Mononuclear cell (primary cell): Measurements from ENCODE around the gene BRINP2. TPM values are rescaled to one million over a fixed set of nuclear protein-coding genes. Genes with fewer than 3 reads are reported as not detected.

Experiments used
- H3K27me3 ChIP-seq: 2 replicates; pipeline ENCODE4 v1.6.0; 2011; ENCODE audit warnings: low read length, control low read depth; ENCODE audit not compliant: insufficient read depth
- H3K4me1 ChIP-seq: 2 replicates; pipeline ENCODE4 v1.5.1; 2011; ENCODE audit warnings: mild to moderate bottlenecking, low read length, control low read depth; ENCODE audit not compliant: insufficient read depth
- H3K4me3 ChIP-seq: 2 replicates; pipeline ENCODE4 v1.5.1; 2011; ENCODE audit warnings: mild to moderate bottlenecking, low read length, moderate library complexity
- H3K9me3 ChIP-seq: 2 replicates; pipeline ENCODE4 v1.5.1; 2011; ENCODE audit warnings: low read depth, mild to moderate bottlenecking, control low read depth, low read length
- total RNA-seq: library from RNA; depleted of rRNA; stranded (reverse); fragments of >200 nt; gene quantifications from one replicate; pipeline ENCODE4 v1.2.3, GENCODE V29; 2012

BRINP2 gene
- total RNA-seq, 1 donor = not detected

GRCh38 chr1:177256153-177257075, 85.7 kb downstream of the BRINP2 start:
- Histone ChIP-seq H3K4me3 (no peak overlapping the region), H3K9me3 (no peaks in the 10 kb centered on the region), H3K4me1 (no peaks in the 10 kb centered on the region), H3K27me3 (no peaks in the 10 kb centered on the region)

DNA sequence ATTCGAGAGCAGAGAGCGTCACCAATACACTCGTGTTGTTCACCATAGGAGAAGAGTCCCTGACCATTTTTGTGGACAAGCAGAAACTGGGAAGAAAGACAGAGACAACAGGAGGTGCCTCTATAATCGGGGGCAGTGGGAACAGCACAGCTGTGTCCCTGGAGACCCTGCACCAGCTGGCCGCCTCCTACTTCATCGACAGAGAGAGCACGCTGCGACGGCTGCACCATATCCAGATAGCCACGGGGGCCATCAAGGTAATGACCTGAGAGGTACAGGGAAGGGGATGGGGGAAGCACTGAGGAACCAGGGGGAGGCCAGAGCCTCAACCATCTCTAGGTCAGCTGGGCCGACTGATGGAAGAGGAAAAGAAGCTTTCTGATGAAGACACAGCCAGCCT, 86.4 kb downstream of the BRINP2 start:
- H3K4me3 ChIP-seq = no peak overlapping the region
- no peaks in the 10 kb centered on the region for H3K9me3 ChIP-seq
- H3K4me1 ChIP-seq = no peaks in the 10 kb centered on the region
- H3K27me3 ChIP-seq = no peaks in the 10 kb centered on the region

DNA sequence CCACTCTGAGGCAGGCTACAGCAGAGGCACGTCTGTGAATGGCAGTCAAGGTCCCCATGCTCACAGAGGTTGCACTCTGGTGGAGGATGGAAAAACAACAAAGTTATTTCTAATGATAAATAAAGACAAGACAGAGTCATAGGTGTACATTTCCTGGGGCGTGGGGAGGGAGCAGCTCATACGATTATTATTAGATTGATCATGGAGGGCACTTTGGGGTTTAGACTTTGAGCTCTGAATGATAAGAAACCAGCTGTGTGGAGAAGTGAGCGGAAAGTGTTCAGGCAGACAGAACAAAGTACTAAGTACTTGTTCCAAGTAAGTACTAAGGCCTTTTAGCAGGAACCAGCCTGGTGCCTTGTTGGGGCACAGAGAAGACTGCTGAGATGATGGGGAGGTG, 86.8 kb downstream of the BRINP2 start:
- Histone ChIP-seq H3K4me3 (no peak overlapping the region), H3K4me1 (no peaks in the 10 kb centered on the region), H3K9me3 (no peaks in the 10 kb centered on the region), H3K27me3 (no peaks in the 10 kb centered on the region)

GRCh38 chr1:177270863-177271262, 100.1 kb downstream of the BRINP2 start:
- no peak overlapping the region for H3K4me3 ChIP-seq
- H3K4me1 ChIP-seq = no peaks in the 10 kb centered on the region
- no peaks in the 10 kb centered on the region for H3K9me3 ChIP-seq
- no peaks in the 10 kb centered on the region for H3K27me3 ChIP-seq

GRCh38 chr1:177273141-177273540, 102.4 kb downstream of the BRINP2 start:
- Histone ChIP-seq H3K4me3 (no peak overlapping the region), H3K9me3 (no peaks in the 10 kb centered on the region), H3K27me3 (no peaks in the 10 kb centered on the region), H3K4me1 (no peaks in the 10 kb centered on the region)

- no peaks in the 10 kb centered on the region for H3K9me3 ChIP-seq
- no peaks in the 10 kb centered on the region for H3K4me1 ChIP-seq
- H3K4me3 ChIP-seq = no peak overlapping the region
- no peaks in the 10 kb centered on the region for H3K27me3 ChIP-seq
Observed at GRCh38 chr1:177274687-177275211, 104.0 kb downstream of the BRINP2 start.

- H3K4me3 ChIP-seq = no peak overlapping the region
- no peaks in the 10 kb centered on the region for H3K9me3 ChIP-seq
- no peaks in the 10 kb centered on the region for H3K27me3 ChIP-seq
- H3K4me1 ChIP-seq = no peaks in the 10 kb centered on the region
Observed at GRCh38 chr1:177275736-177276135, 105.0 kb downstream of the BRINP2 start.

DNA sequence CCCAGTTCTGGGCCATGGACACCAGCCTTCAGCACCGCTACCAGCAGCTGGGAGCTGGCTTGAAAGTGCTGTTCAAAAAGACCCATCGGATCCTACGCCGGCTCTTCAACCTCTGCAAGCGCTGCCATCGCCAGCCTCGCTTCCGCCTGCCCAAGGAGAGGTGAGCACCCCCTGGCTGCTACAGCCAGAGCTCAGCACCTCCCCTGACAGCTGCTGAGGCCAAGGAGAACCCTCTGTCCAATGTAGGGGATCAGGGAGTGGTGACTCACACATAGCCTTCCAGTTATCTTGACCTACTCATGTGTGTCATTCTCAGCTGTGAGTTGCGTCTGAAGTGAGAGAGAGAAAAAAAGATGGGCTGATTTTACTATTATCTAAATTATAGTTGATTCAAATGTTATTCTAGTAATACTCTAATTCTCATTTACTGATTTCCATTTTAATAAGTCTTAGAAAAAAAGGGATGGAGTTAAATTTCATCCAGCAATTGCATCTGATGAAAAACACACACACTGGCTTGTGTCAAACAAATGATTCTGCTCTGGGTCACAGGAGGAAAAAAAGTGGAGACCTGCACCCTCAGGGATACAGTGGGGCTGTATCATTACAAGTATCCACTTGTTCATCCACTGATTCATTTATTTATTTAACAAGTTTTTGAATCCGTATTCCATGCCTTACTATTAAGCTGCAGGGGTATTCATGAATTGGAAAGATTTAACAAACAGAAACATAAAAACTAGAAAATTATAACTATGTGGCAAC, 108.0 kb downstream of the BRINP2 start:
- no peak overlapping the region for H3K4me3 ChIP-seq
- no peaks in the 10 kb centered on the region for H3K27me3 ChIP-seq
- no peaks in the 10 kb centered on the region for H3K9me3 ChIP-seq
- no peaks in the 10 kb centered on the region for H3K4me1 ChIP-seq

- H3K4me1 ChIP-seq = no peaks in the 10 kb centered on the region
- H3K27me3 ChIP-seq = no peaks in the 10 kb centered on the region
- no peak overlapping the region for H3K4me3 ChIP-seq
- H3K9me3 ChIP-seq = no peaks in the 10 kb centered on the region
Observed at GRCh38 chr1:177281901-177282300, 111.1 kb downstream of the BRINP2 start.

DNA sequence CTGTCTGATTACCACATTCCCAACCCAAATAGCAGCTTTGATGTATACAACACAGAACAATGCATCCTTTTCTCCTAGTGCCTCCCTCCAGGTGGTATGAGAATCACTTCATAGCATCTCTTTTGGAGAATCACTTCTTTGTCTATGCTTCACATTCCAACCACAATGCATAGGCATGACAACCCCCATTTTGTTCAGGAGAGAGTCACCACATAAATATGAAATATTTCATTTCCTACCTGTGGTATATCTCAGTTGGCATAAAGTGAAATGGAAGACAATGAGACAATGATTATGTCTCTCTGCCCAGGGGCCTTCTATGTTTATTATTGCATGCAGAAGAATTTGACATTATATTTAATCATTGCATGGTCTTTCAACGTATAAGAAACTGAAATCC, 112.2 kb downstream of the BRINP2 start:
- Histone ChIP-seq H3K27me3 (no peaks in the 10 kb centered on the region), H3K4me1 (no peaks in the 10 kb centered on the region), H3K9me3 (no peaks in the 10 kb centered on the region), H3K4me3 (no peak overlapping the region)

GRCh38 chr1:177283380-177283779, 112.6 kb downstream of the BRINP2 start:
- no peaks in the 10 kb centered on the region for H3K27me3 ChIP-seq
- H3K9me3 ChIP-seq = no peaks in the 10 kb centered on the region
- no peak overlapping the region for H3K4me3 ChIP-seq
- H3K4me1 ChIP-seq = no peaks in the 10 kb centered on the region

DNA sequence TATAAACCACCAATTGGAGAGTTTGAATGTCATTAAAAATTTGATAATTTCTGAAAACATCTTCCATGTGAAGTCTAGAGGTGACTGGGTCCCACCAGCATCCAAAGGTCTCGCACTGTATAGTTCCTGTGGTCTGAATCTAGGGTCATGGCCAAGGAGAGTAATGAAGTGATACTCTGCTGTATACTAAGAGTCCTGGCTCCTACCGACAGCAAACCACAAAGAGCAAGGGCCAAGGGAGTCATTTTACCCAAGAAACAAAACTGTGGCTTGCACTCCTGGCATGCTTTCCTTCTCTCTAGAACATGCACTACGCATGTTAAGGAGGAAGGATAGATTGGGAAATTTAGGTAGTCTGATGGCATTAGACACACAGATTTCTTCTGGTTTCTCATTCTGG, 115.6 kb downstream of the BRINP2 start:
- Histone ChIP-seq H3K27me3 (no peaks in the 10 kb centered on the region), H3K9me3 (no peaks in the 10 kb centered on the region), H3K4me3 (no peak overlapping the region), H3K4me1 (no peaks in the 10 kb centered on the region)

- no peaks in the 10 kb centered on the region for H3K27me3 ChIP-seq
- no peaks in the 10 kb centered on the region for H3K4me1 ChIP-seq
- H3K9me3 ChIP-seq = no peaks in the 10 kb centered on the region
- no peak overlapping the region for H3K4me3 ChIP-seq
Observed at GRCh38 chr1:177287270-177287669, 116.5 kb downstream of the BRINP2 start.

DNA sequence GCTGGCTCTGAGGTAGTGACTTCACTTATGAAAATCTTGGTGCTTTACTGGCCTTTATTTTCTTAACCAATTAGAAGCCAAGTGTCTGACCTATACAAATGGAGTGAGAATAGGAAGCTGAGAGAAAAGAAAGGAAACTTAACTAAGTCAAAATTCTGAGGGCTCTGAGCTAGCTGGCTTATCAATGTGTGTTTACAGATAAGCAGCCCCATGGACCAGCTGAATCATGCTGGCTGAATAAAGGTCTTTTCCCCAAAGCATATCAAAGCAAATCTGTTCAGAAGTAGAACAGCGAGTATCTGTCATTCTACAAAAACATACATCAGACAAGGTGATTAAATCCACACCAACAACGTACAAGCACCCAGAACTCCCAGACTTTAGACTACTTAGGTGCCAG, 117.2 kb downstream of the BRINP2 start:
- Histone ChIP-seq H3K27me3 (no peaks in the 10 kb centered on the region), H3K4me1 (no peaks in the 10 kb centered on the region), H3K4me3 (no peak overlapping the region), H3K9me3 (no peaks in the 10 kb centered on the region)

GRCh38 chr1:177289532-177289931, 118.8 kb downstream of the BRINP2 start:
- Histone ChIP-seq H3K4me3 (no peak overlapping the region), H3K4me1 (no peaks in the 10 kb centered on the region), H3K9me3 (no peaks in the 10 kb centered on the region), H3K27me3 (no peaks in the 10 kb centered on the region)
